ENCODE measurements around the gene CACNA1A.

- TF ChIP-seq CTCF (conservative IDR thresholded peaks at IDR 0.05; ENCODE audit: low read length) (no peak), EZH2phosphoT487 (IDR thresholded peaks at IDR 0.05; ENCODE audit: borderline replicate concordance, low read depth, low read length) (no peak)
Measured at GRCh38 chr19:13451434-13451995, 54.8 kb downstream of the CACNA1A start.
